Uterus (tissue), 2 donors: Measurements from ENCODE around the gene ZNF512B.

Experiments used
- CTCF ChIP-seq, 4 experiments: fragments of 200-600 bp in 2 of 4; fragments of 450-650 bp in 2 of 4; sonication (generic) in 2 of 4; IDR thresholded peaks; one replicate each; pipeline ENCODE4 v1.5.1; 2016 to 2019; ENCODE audit warnings: antibody characterized with exemption in 4 of 4, mild to moderate bottlenecking in 2 of 4, moderate library complexity in 1 of 4
- POLR2A ChIP-seq, 2 donors: fragments of 450-650 bp; IDR thresholded peaks; one replicate each; pipeline ENCODE4 v1.6.1; 2016; ENCODE audit warnings: antibody characterized with exemption in 2 of 2, mild to moderate bottlenecking in 1 of 2, moderate library complexity in 1 of 2

GRCh38 chr20:63908008-63908682, 61.6 kb downstream of the ZNF512B start:
- TF ChIP-seq POLR2A (IDR thresholded peaks at IDR 0.05) (no peak), CTCF (IDR thresholded peaks at IDR 0.05) (no peak)
